Fibroblast of pulmonary artery (primary cell): Measurements from ENCODE around the gene PHF3.

Experiments
- DNase-seq: peaks from one replicate; pipeline ENCODE4 v3.0.0-alpha.2; 2010; ENCODE audit warnings: low read depth
- H3K4me3 ChIP-seq: replicated peaks from 2 replicates; pipeline ENCODE4 v1.5.1; 2011; ENCODE audit warnings: low read depth, mild to moderate bottlenecking, control low read depth, low read length, moderate library complexity
- TF ChIP-seq, protein P1 (sequence below): IDR thresholded peaks from 2 replicates; pipeline ENCODE4 v1.5.1; 2011; ENCODE audit warnings: mild to moderate bottlenecking, control low read depth, low read length, inconsistent platforms; ENCODE audit errors: missing control alignments

The PHF3 gene

GRCh38 chr6:63676412-63677114, 41.0 kb downstream of the PHF3 start:
- TF ChIP-seq, protein P1, sequence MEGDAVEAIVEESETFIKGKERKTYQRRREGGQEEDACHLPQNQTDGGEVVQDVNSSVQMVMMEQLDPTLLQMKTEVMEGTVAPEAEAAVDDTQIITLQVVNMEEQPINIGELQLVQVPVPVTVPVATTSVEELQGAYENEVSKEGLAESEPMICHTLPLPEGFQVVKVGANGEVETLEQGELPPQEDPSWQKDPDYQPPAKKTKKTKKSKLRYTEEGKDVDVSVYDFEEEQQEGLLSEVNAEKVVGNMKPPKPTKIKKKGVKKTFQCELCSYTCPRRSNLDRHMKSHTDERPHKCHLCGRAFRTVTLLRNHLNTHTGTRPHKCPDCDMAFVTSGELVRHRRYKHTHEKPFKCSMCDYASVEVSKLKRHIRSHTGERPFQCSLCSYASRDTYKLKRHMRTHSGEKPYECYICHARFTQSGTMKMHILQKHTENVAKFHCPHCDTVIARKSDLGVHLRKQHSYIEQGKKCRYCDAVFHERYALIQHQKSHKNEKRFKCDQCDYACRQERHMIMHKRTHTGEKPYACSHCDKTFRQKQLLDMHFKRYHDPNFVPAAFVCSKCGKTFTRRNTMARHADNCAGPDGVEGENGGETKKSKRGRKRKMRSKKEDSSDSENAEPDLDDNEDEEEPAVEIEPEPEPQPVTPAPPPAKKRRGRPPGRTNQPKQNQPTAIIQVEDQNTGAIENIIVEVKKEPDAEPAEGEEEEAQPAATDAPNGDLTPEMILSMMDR = no peak
- DNase-seq = peak; percentile 30
- no peak overlapping the region for H3K4me3 ChIP-seq

DNA sequence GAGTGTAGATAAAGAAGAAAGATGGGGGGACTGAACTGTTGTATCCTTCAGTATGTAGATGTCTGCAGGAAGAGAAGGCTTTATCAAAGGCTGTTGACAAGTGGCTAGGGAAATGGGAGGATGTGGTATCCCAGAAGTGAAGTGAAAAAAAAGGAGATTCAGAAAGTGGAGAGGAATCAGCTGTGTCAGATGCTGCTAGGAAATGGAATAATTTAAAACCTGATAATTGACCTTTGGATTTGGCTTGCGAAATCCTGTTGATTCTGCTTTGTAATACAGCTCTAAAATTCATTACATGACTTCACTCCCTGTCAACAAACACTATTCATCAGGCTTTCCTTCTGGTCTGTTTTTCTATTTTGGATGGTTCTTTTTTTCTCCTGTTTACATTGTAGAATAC, 41.7 kb downstream of the PHF3 start:
- peak; percentile 26 for DNase-seq
- no peak overlapping the region for H3K4me3 ChIP-seq
- TF ChIP-seq, protein P1 = no peak

GRCh38 chr6:63683071-63683603, 47.5 kb downstream of the PHF3 start:
- H3K4me3 ChIP-seq = no peak overlapping the region
- no peak for DNase-seq
- TF ChIP-seq, protein P1 = no peak

DNA sequence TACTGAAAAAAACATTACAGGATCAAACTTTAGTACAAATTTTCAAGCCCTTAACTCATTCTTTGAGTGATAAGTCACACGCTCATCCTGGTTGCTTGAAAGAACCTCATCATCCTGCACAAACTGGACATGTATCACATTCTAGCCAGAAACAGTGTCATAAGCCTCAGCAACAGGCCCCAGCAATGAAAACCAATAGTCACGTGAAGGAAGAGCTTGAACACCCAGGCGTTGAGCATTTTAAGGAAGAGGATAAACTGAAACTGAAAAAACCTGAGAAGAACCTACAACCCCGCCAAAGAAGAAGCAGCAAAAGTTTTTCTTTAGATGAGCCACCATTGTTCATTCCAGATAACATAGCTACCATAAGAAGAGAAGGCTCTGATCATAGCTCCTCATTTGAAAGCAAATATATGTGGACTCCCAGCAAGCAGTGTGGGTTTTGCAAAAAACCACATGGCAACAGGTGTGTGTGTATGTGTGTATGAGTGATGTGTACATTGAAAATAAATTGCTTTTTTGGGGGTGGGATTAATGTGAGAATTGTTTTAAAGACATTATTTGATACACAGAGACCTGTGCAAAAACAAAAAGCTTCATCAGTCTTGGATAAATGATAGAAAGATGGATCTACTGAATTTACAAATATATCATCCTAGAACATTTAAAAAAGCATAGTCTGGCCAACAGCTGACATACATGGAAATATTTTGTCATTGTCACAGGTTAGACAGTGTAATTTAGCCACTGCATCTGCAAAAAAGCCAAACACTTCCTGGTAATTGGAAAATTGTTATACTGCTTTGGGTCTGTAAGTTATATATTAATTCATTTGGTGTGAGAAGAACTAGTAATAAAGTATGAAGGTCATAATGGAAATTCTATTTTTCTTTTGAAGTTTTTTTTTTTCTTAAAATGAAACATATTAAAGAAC, 50.1 kb downstream of the PHF3 start:
- DNase-seq = no peak
- TF ChIP-seq, protein P1 = no peak
- no peak overlapping the region for H3K4me3 ChIP-seq

DNA sequence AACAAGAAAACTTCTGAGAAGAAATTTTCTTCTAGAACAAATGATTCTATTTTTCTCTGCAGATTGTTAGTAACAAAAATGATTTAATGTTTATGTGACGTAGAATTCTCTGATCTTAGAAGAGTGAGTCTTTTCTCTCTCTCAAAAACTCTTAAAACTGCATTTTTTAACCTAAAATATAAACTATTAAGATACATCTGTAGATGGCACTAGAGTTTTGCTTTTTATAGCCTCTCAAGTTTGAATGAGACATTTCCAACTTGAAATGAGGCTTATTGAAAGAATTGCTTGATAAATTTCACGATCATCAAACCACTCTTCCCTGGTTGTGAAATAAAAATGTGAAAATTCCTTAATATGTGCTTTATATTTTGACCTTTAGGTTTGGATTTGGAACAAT, 53.8 kb downstream of the PHF3 start:
- no peak overlapping the region for H3K4me3 ChIP-seq
- DNase-seq = peak; percentile 7

DNA sequence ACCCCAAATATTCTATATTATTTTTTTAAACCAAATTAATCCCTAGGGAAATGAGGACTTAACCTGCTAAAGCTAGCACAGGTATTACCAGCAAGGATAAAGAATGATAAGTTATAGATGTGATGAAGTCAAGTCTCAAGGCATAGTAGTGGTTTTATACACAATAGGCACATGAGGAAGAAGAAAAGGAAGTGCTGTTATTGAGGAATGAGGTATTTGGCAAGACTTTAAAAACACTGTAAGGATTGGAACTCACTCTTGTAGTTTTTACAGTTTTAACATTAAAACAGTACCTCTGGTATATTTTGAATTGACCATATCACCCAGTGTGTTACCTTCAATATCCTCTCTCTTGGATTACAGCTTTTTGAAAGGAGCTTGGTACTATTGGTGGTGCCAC, 54.6 kb downstream of the PHF3 start:
- DNase-seq = peak; percentile 17
- TF ChIP-seq, protein P1 = no peak
- H3K4me3 ChIP-seq = no peak overlapping the region

More for the DNA sequence above, 53.8 kb downstream of the PHF3 start:
- TF ChIP-seq, protein P1 = no peak
